Ishikawa (cell line): Measurements from ENCODE around the gene RELCH.

Experiments
- CEBPB ChIP-seq: IDR thresholded peaks from 2 replicates; pipeline ENCODE4 v1.6.1; 2012
- CREB1 ChIP-seq: IDR thresholded peaks from 2 replicates; pipeline ENCODE4 v1.6.1; 2012; ENCODE audit warnings: low read depth
- EGR1 ChIP-seq: IDR thresholded peaks from 2 replicates; pipeline ENCODE4 v1.6.1; 2012
- EP300 ChIP-seq: IDR thresholded peaks from 2 replicates; pipeline ENCODE4 v1.6.1; 2012; ENCODE audit warnings: borderline replicate concordance
- FOXM1 ChIP-seq: IDR thresholded peaks from 2 replicates; pipeline ENCODE4 v1.6.1; 2012; ENCODE audit warnings: low read depth, borderline replicate concordance
- NFIC ChIP-seq: IDR thresholded peaks from 2 replicates; pipeline ENCODE4 v1.6.1; 2012
- RAD21 ChIP-seq: IDR thresholded peaks from 2 replicates; pipeline ENCODE4 v1.6.1; 2012; ENCODE audit warnings: low read depth
- TAF1 ChIP-seq: IDR thresholded peaks from 2 replicates; pipeline ENCODE4 v1.6.1; 2012; ENCODE audit warnings: low read depth, mild to moderate bottlenecking
- TCF12 ChIP-seq: IDR thresholded peaks from 2 replicates; pipeline ENCODE4 v1.6.1; 2012; ENCODE audit warnings: low read depth
- TEAD4 ChIP-seq: IDR thresholded peaks from 2 replicates; pipeline ENCODE4 v1.6.1; 2012
- YY1 ChIP-seq: IDR thresholded peaks from 2 replicates; pipeline ENCODE4 v1.6.1; 2012; ENCODE audit warnings: low read depth
- ZBTB7A ChIP-seq: IDR thresholded peaks from 2 replicates; pipeline ENCODE4 v1.6.1; 2012; ENCODE audit warnings: low read depth
- TF ChIP-seq, protein P1 (sequence below): IDR thresholded peaks from 2 replicates; pipeline ENCODE4 v1.6.1; 2012; ENCODE audit warnings: low read depth, mild to moderate bottlenecking
- TF ChIP-seq, protein P2 (sequence below): IDR thresholded peaks from 2 replicates; pipeline ENCODE4 v1.6.1; 2012
- TF ChIP-seq, protein P3 (sequence below): IDR thresholded peaks from 2 replicates; pipeline ENCODE4 v1.6.1; 2012

Gene RELCH

DNA sequence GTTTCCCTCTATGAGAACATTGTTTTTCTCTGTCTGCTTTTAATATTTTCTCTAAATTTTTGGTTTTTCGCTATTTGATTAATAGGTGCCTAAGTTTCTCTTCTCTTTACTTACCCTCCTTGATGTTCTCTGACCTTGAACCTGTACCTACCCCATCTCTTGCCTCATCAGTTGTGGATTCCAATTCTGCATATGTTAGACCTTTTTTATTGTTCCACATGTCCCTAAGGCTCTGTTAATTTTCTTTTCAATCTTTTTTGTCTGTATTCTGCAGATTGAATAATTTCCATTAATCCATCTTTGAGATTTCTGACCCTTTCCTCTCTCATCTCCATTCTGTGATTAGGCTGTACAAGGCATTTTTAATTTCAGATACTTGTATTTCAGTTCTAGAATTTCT is 23.1 kb downstream of the RELCH start:
- TF ChIP-seq FOXM1: no peak
- no peak for TF ChIP-seq EGR1
- no peak for TF ChIP-seq ZBTB7A
- TF ChIP-seq, protein P1, sequence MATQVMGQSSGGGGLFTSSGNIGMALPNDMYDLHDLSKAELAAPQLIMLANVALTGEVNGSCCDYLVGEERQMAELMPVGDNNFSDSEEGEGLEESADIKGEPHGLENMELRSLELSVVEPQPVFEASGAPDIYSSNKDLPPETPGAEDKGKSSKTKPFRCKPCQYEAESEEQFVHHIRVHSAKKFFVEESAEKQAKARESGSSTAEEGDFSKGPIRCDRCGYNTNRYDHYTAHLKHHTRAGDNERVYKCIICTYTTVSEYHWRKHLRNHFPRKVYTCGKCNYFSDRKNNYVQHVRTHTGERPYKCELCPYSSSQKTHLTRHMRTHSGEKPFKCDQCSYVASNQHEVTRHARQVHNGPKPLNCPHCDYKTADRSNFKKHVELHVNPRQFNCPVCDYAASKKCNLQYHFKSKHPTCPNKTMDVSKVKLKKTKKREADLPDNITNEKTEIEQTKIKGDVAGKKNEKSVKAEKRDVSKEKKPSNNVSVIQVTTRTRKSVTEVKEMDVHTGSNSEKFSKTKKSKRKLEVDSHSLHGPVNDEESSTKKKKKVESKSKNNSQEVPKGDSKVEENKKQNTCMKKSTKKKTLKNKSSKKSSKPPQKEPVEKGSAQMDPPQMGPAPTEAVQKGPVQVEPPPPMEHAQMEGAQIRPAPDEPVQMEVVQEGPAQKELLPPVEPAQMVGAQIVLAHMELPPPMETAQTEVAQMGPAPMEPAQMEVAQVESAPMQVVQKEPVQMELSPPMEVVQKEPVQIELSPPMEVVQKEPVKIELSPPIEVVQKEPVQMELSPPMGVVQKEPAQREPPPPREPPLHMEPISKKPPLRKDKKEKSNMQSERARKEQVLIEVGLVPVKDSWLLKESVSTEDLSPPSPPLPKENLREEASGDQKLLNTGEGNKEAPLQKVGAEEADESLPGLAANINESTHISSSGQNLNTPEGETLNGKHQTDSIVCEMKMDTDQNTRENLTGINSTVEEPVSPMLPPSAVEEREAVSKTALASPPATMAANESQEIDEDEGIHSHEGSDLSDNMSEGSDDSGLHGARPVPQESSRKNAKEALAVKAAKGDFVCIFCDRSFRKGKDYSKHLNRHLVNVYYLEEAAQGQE: no peak

DNA sequence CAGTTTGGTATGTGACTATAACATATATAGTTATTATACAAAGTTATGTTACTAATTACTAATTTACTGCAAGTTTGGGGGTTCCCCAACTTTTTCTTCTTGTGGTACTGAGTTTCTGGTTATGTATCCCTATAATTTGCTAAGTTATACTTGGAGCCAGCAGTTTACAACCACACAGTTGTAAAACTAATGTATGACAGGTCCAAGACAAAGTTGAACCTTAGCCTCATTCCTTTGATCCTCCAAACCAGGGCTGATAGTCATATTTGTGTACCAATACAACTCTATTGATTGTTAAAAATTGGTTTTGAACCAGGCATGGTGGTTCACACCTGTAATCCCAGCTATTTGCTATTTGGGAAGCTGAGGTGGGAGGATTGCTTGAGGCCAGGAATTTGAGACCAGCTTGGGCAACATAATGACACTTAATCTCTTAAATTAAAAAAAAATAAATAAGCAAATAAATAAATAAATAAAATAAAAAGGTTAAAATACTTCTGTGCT is 24.3 kb downstream of the RELCH start:
- TF ChIP-seq TEAD4 (no peak), FOXM1 (no peak), RAD21 (no peak), NFIC (no peak), TAF1 (no peak), EP300 (no peak), CEBPB (no peak), EGR1 (no peak), CREB1 (no peak), YY1 (no peak), ZBTB7A (no peak)
- TF ChIP-seq, protein P1: no peak
- TF ChIP-seq, protein P2, sequence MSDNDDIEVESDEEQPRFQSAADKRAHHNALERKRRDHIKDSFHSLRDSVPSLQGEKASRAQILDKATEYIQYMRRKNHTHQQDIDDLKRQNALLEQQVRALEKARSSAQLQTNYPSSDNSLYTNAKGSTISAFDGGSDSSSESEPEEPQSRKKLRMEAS: no peak

DNA sequence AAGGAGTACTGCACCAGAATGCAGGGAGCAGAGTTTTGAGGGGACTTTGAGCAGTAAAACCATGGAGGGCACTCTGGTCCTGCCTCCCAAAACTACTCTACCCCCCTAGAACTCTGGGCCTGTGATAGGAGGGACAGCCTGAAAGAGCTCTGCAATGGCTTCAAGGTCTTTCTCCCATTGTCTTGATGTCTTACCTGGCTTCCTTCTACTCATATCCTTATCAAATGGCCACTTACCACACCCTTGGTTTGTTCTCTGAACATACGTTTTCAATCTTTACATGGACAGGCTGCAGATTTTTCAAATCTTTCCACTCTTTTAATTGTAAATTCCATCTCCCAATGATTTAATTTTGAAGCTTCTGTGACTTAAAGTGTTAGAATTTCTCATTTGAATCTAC is 27.7 kb downstream of the RELCH start:
- TF ChIP-seq, protein P3, sequence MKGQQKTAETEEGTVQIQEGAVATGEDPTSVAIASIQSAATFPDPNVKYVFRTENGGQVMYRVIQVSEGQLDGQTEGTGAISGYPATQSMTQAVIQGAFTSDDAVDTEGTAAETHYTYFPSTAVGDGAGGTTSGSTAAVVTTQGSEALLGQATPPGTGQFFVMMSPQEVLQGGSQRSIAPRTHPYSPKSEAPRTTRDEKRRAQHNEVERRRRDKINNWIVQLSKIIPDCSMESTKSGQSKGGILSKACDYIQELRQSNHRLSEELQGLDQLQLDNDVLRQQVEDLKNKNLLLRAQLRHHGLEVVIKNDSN: no peak
- no peak for TF ChIP-seq TEAD4
- no peak for TF ChIP-seq TCF12
- no peak for TF ChIP-seq TAF1
- no peak for TF ChIP-seq CEBPB
- no peak for TF ChIP-seq YY1
- no peak for TF ChIP-seq EGR1

DNA sequence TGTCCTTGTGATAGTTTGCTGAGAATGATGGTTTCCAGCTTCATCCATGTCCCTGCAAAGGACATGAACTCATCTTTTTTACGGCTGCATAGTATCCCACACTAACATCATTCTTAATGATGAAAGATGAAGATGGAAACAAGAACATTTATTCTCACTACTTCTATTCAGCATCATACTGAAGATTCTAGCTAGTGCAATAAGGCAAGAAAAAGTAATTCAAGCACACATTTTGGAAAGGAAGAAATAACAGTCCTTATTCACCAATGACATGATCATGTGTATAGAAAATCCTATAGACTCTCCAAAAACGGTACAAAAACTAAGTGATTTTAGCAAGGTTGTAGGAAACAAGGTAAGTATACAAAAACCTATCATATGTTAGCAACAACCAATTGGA is 37.2 kb downstream of the RELCH start:
- TF ChIP-seq EGR1 (no peak), TEAD4 (no peak)

DNA sequence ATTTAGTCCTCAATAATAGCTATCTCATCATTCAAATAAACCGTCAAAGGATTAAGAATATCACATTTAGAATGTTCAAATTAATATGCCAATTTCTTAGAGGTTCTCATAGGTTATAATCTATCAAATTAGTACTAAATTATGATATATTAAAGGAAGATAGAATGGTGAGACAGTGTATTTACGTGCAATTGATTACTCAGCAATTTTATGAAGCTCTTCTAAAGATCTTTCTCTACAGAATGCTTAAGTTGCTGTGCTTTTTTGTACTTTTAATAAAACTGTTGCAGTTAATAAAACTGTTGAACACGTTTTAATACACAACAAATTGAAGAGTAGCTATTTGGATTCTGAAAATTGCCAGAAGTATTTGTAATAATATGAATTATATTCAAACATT is 39.0 kb downstream of the RELCH start:
- no peak for TF ChIP-seq FOXM1
- TF ChIP-seq RAD21: no peak
- TF ChIP-seq EP300: no peak
- no peak for TF ChIP-seq EGR1
- TF ChIP-seq, protein P3: no peak
- TF ChIP-seq NFIC: no peak
- TF ChIP-seq TAF1: no peak
- no peak for TF ChIP-seq CEBPB
- TF ChIP-seq, protein P1: no peak
- no peak for TF ChIP-seq YY1
- TF ChIP-seq, protein P2: no peak
- TF ChIP-seq TEAD4: no peak
- no peak for TF ChIP-seq CREB1
- no peak for TF ChIP-seq ZBTB7A
- no peak for TF ChIP-seq TCF12
